Adrenal gland (tissue), 12 donors: Measurements from ENCODE around the gene LEAP2. TPM values are rescaled to one million over a fixed set of nuclear protein-coding genes. Genes with fewer than 3 reads are reported as not detected.

ENCODE experiments used
- DNase-seq, 7 donors: peaks; one replicate each; pipeline ENCODE4 v3.0.0-alpha.2; 2019 to 2020
- H3K27ac ChIP-seq, 5 donors: fragments of 200-600 bp; sonication (generic) in 4 of 5; 1 replicate in 3 of 5; 2 replicates in 2 of 5; pipeline versions ENCODE4 v1.5.1 to v1.8.0; 2016 to 2020; ENCODE audit warnings: mild to moderate bottlenecking in 1 of 5
- H3K27me3 ChIP-seq: fragments of 200-600 bp; 2 replicates; pipeline ENCODE4 v1.8.0; 2021
- H3K36me3 ChIP-seq, 2 donors: fragments of 200-600 bp; replicated peaks in 1 of 2; 1 replicate in 1 of 2; 2 replicates in 1 of 2; pipeline versions ENCODE4 v1.5.1 to v1.8.0; 2018 to 2022
- H3K4me1 ChIP-seq, 2 donors: fragments of 200-600 bp; replicated peaks in 1 of 2; 1 replicate in 1 of 2; 2 replicates in 1 of 2; pipeline versions ENCODE4 v1.5.1 to v1.8.0; 2018 to 2021
- H3K4me3 ChIP-seq, 4 donors: fragments of 200-600 bp; sonication (generic) in 3 of 4; one replicate each; pipeline ENCODE4 v1.5.1; 2016 to 2018
- H3K9me3 ChIP-seq, 3 donors: fragments of 200-600 bp; sonication (generic) in 1 of 3; replicated peaks in 1 of 3; 1 replicate in 2 of 3; 2 replicates in 1 of 3; pipeline versions ENCODE4 v1.5.1 to v1.8.0; 2016 to 2021
- POLR2A ChIP-seq, 2 donors: fragments of 450-650 bp; IDR thresholded peaks; one replicate each; pipeline ENCODE4 v1.6.1; 2017; ENCODE audit warnings: antibody characterized with exemption in 2 of 2, mild to moderate bottlenecking in 2 of 2, moderate library complexity in 1 of 2
- WGBS, 4 donors: extraction: QIAGEN DNeasy Blood & Tissue Kit in 2 of 4; methylation state at CpG; one replicate each; pipeline versions ENCODE4 v1.1.5 to v1.1.7; 2013 to 2017; 5-methylcytosine and 5-hydroxymethylcytosine counted together
- intact Hi-C, 2 donors: fragments of 100-400 bp; cut with DNase I; formaldehyde crosslinking; loops; one replicate each; pipeline versions ENCODE4 v1.14.1 to v1.15.0; 2022 to 2023
- polyA plus RNA-seq, 3 donors: library from polyadenylated mRNA; stranded (reverse); fragments of 200-250 nt in 2 of 3; fragments of 350-450 nt in 1 of 3; fragmentation: Illumina TruSeq in 1 of 3; extraction: RNeasy Lipid Tissue Mini Kit (QIAGEN cat#74804) in 1 of 3; gene quantifications; one replicate each; pipeline ENCODE4 v1.2.3, GENCODE V29; 2013 to 2014
- total RNA-seq, 9 donors: library from RNA; depleted of rRNA in 4 of 9; stranded (reverse); fragments of >200 nt in 4 of 9; fragments of 120-200 nt in 1 of 9; fragmentation: NEBNext Ultra II Directional in 1 of 9; extraction: Animal tissue kit (Norgen Biotek cat#: 25700) in 1 of 9; gene quantifications; one replicate each; pipeline versions ENCODE4 v1.1.0 to v1.2.4, GENCODE V29; 2013 to 2023
- TF ChIP-seq, protein P1 (sequence below), 6 experiments: fragments of 450-650 bp in 4 of 6; fragments of 200-600 bp in 2 of 6; sonication (generic) in 1 of 6; IDR thresholded peaks; 1 replicate in 5 of 6; 2 replicates in 1 of 6; pipeline versions ENCODE4 v1.5.1 to v1.8.0; 2016 to 2021; ENCODE audit warnings: antibody characterized with exemption in 6 of 6, mild to moderate bottlenecking in 2 of 6, moderate library complexity in 1 of 6
- donor health status: healthy with polysubstance abuse.
- donor health status: Bipolar disorder and iron deficiency.
- donor health status: DM: yes; HTN: yes; CAD: no.
- donor health status: DM: no; HTN: no; CAD: no.
- donor health status: DM: no; HTN: no; CAD: no.
- donor health status: DM: yes; HTN: yes; CAD: no.

The LEAP2 gene
- total and polyA plus RNA-seq, 12 donors: 0.39 to 3.1 (median 1.3) TPM; not detected in 2

DNA sequence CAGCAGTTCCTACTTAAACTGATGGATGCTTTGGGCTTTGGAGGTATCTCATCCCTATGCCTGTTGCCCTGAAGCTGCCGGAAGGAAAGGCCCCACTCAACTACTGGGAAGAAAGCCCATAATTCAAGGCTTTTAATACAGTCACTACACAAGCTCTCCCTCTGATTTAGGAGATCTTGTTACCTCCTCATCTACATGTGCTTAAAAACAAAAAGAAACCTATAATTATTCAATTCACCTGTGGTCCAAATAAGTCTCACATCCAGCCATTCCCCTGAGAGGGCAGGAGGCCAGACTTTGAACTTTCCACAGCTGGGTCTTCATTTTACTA lies 715 bp upstream of the LEAP2 start:
- Histone ChIP-seq H3K27me3 (no peaks in the 10 kb centered on the region), H3K9me3 (no peaks in the 10 kb centered on the region), H3K4me1 (peaks cover 0 to 3% of the 10 kb centered on the region in 2 donors), H3K4me3 (no peak overlapping the region), H3K36me3 (peaks cover 0 to 49% of the 10 kb centered on the region in 2 donors), H3K27ac (no peak overlapping the region)
- no peak for DNase-seq
- 64 to 91% (median 84%) methylated on average over 1 of the region's 1 CpG for WGBS, 4 donors
- intact Hi-C loops: no loop called here
- no peak for TF ChIP-seq POLR2A (IDR thresholded peaks at IDR 0.05)

DNA sequence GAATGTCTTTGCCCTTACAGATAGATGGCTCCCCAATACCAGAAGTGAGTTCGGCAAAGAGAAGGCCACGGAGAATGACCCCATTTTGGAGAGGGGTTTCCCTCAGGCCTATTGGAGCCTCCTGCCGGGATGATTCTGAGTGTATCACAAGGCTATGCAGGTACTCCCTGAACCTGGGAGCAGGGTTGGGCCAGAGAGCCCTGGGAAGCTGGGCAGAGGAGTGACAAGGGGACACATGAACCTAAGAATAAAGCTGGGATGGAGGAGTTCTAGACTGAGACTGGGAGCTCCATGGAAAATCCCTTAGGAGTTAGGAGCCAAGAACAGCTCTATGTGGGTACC lies 433 bp downstream of the LEAP2 start:
- no peaks in the 10 kb centered on the region for H3K4me1 ChIP-seq
- no peaks in the 10 kb centered on the region for H3K27me3 ChIP-seq
- TF ChIP-seq POLR2A (IDR thresholded peaks at IDR 0.05): no peak
- TF ChIP-seq, protein P1, sequence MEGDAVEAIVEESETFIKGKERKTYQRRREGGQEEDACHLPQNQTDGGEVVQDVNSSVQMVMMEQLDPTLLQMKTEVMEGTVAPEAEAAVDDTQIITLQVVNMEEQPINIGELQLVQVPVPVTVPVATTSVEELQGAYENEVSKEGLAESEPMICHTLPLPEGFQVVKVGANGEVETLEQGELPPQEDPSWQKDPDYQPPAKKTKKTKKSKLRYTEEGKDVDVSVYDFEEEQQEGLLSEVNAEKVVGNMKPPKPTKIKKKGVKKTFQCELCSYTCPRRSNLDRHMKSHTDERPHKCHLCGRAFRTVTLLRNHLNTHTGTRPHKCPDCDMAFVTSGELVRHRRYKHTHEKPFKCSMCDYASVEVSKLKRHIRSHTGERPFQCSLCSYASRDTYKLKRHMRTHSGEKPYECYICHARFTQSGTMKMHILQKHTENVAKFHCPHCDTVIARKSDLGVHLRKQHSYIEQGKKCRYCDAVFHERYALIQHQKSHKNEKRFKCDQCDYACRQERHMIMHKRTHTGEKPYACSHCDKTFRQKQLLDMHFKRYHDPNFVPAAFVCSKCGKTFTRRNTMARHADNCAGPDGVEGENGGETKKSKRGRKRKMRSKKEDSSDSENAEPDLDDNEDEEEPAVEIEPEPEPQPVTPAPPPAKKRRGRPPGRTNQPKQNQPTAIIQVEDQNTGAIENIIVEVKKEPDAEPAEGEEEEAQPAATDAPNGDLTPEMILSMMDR (IDR thresholded peaks at IDR 0.05): no peak
- DNase-seq: no peak
- H3K9me3 ChIP-seq: no peaks in the 10 kb centered on the region
- H3K36me3 ChIP-seq: peaks cover 0 to 48% of the 10 kb centered on the region in 2 donors
- WGBS, 4 donors: 95 to 100% (median 97%) methylated on average over 3 of the region's 3 CpGs
- intact Hi-C loops: no loop called here
- no peak overlapping the region for H3K4me3 ChIP-seq
- H3K27ac ChIP-seq: no peak overlapping the region

GRCh38 chr5:132876020-132876759 lies 2.7 kb downstream of the LEAP2 start:
- no peaks in the 10 kb centered on the region for H3K9me3 ChIP-seq
- TF ChIP-seq, protein P1 (IDR thresholded peaks at IDR 0.05): no peak
- TF ChIP-seq POLR2A (IDR thresholded peaks at IDR 0.05): no peak
- no peak for DNase-seq
- WGBS, 4 donors: 88 to 92% (median 91%) methylated on average over 1 of the region's 1 CpG
- H3K27ac ChIP-seq: no peak overlapping the region
- H3K27me3 ChIP-seq: no peaks in the 10 kb centered on the region
- intact Hi-C loops: no loop called here
- peaks cover 0 to 58% of the 10 kb centered on the region in 2 donors for H3K36me3 ChIP-seq
- no peak overlapping the region for H3K4me3 ChIP-seq
- H3K4me1 ChIP-seq: no peaks in the 10 kb centered on the region

GRCh38 chr5:132877466-132877865 lies 4.0 kb downstream of the LEAP2 start:
- intact Hi-C loops: no loop called here

More at GRCh38 chr5:132877466-132877865, 4.0 kb downstream of the LEAP2 start:
- WGBS, 4 donors: 70 to 77% (median 75%) methylated on average over 2 of the region's 2 CpGs
- Histone ChIP-seq H3K27ac (no peak overlapping the region), H3K4me1 (no peaks in the 10 kb centered on the region), H3K27me3 (no peaks in the 10 kb centered on the region), H3K4me3 (no peak overlapping the region), H3K9me3 (no peaks in the 10 kb centered on the region), H3K36me3 (peaks cover 0 to 64% of the 10 kb centered on the region in 2 donors)
- DNase-seq: no peak
- TF ChIP-seq, protein P1 (IDR thresholded peaks at IDR 0.05): no peak
- no peak for TF ChIP-seq POLR2A (IDR thresholded peaks at IDR 0.05)
